GM18511 (cell line): ENCODE measurements around the gene WDPCP.
"Not testable (repeated sequence)": the region's sequence is repeated elsewhere in the genome, so short reads cannot be mapped to it uniquely, and the experiment has no call there.

Experiments used
- ATAC-seq: cut with Tn5 transposase; IDR thresholded peaks from one replicate; pipeline ENCODE4 v1.9.1; 2021; ENCODE audit warnings: mild to moderate bottlenecking, moderate library complexity; ENCODE audit not compliant: unreplicated experiment

The WDPCP gene

GRCh38 chr2:63374341-63374740, 213.9 kb downstream of the WDPCP start:
- ATAC-seq = no peak

GRCh38 chr2:63372549-63372948, 215.7 kb downstream of the WDPCP start:
- no peak for ATAC-seq

- ATAC-seq = no peak
These were observed 219.1 kb downstream of the WDPCP start for GRCh38 chr2:63369146-63369545.

GRCh38 chr2:63364866-63365265, 223.4 kb downstream of the WDPCP start:
- no peak for ATAC-seq

- ATAC-seq = not testable (repeated sequence)
These were observed 230.6 kb downstream of the WDPCP start for GRCh38 chr2:63357722-63358121.

- no peak for ATAC-seq
These were observed 240.9 kb downstream of the WDPCP start for GRCh38 chr2:63347361-63347760.

GRCh38 chr2:63346411-63346810, 241.9 kb downstream of the WDPCP start:
- ATAC-seq = no peak

- no peak for ATAC-seq
These were observed 243.0 kb downstream of the WDPCP start for GRCh38 chr2:63345285-63345633.

- no peak for ATAC-seq
These were observed 243.5 kb downstream of the WDPCP start for GRCh38 chr2:63344575-63345284.

GRCh38 chr2:63343397-63344109, 244.7 kb downstream of the WDPCP start:
- ATAC-seq = no peak

GRCh38 chr2:63340443-63340842, 247.8 kb downstream of the WDPCP start:
- ATAC-seq = no peak

- no peak for ATAC-seq
These were observed 253.4 kb downstream of the WDPCP start for GRCh38 chr2:63334910-63335309.

GRCh38 chr2:63326473-63326872, 261.8 kb downstream of the WDPCP start:
- ATAC-seq = no peak

GRCh38 chr2:63323662-63324061, 264.6 kb downstream of the WDPCP start:
- ATAC-seq = not testable (repeated sequence)

- ATAC-seq = not testable (repeated sequence)
These were observed 266.3 kb downstream of the WDPCP start for GRCh38 chr2:63321973-63322372.

- ATAC-seq = no peak
These were observed 267.6 kb downstream of the WDPCP start for GRCh38 chr2:63320669-63321068.

- no peak for ATAC-seq
These were observed 277.7 kb downstream of the WDPCP start for GRCh38 chr2:63310614-63311013.

- ATAC-seq = no peak
These were observed 286.8 kb downstream of the WDPCP start for GRCh38 chr2:63301481-63301880.

- no peak for ATAC-seq
These were observed 287.4 kb downstream of the WDPCP start for GRCh38 chr2:63300835-63301234.

GRCh38 chr2:63287956-63288355, 300.3 kb downstream of the WDPCP start:
- no peak for ATAC-seq

- not testable (repeated sequence) for ATAC-seq
These were observed 301.8 kb downstream of the WDPCP start for GRCh38 chr2:63286520-63286919.

- no peak for ATAC-seq
These were observed 305.0 kb downstream of the WDPCP start for GRCh38 chr2:63283273-63283672.

GRCh38 chr2:63272560-63272959, 315.7 kb downstream of the WDPCP start:
- ATAC-seq = no peak
